Activated CD8-positive, alpha-beta memory T cell treated with anti-CD3 and anti-CD28 coated beads for 48 hours (primary cell): ENCODE data around the gene COASY.
A peak's percentile ranks its signal among the peaks of the same experiment; 100 is the strongest.
"Not testable (repeated sequence)": the region's sequence is repeated elsewhere in the genome, so short reads cannot be mapped to it uniquely, and the experiment has no call there.

Experiments
- DNase-seq, 3 experiments: peaks; one replicate each; pipeline ENCODE4 v3.0.0-alpha.2; 2020; ENCODE audit warnings: low read depth in 2 of 3, low spot score in 2 of 3

The COASY gene

DNA sequence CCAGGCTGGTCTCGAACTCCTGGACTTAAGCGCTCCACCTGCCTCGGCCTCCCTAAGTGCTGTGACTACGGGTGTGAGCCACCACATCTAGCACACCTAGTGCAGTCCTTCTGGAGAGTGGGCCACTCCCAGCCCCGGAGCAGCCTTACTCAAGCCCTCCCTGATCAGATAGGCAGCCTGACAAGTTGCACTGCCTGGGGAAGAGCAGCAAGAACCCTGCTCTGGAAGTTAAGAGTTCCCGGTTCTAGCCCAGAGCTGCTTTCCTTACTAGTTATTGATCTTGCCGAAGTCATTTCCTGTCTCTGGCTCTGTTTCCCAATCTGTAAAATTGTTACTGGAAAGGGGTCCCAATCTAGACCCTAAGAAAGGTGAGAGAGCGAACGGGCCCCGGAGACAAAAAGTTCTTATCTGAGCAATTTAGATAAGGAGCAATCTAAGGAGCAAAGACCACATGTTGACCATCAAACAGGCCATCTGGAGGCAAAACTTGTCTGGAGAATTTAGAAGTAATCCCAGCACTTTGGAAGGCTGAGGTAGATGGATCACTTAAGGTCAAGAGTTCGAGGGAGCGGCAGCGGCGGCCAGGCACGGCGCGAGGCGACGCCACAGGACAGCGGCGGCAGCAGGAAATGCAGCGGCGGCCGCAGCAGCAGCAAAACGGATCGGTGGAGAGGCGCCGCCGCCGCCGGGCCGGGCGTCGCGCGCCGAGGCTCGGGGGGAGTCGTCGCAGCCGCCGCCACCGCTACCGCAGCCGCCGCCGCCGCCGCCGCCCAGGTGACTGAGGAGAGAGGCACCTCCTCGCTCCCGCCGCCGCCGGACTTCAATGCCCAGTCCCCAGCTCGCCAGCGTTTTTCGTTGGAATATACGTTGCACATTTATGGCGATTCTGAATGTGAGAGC is 30.2 kb upstream of the COASY start:
- peak in 1 of 3 experiments; percentile 39 for DNase-seq

DNA sequence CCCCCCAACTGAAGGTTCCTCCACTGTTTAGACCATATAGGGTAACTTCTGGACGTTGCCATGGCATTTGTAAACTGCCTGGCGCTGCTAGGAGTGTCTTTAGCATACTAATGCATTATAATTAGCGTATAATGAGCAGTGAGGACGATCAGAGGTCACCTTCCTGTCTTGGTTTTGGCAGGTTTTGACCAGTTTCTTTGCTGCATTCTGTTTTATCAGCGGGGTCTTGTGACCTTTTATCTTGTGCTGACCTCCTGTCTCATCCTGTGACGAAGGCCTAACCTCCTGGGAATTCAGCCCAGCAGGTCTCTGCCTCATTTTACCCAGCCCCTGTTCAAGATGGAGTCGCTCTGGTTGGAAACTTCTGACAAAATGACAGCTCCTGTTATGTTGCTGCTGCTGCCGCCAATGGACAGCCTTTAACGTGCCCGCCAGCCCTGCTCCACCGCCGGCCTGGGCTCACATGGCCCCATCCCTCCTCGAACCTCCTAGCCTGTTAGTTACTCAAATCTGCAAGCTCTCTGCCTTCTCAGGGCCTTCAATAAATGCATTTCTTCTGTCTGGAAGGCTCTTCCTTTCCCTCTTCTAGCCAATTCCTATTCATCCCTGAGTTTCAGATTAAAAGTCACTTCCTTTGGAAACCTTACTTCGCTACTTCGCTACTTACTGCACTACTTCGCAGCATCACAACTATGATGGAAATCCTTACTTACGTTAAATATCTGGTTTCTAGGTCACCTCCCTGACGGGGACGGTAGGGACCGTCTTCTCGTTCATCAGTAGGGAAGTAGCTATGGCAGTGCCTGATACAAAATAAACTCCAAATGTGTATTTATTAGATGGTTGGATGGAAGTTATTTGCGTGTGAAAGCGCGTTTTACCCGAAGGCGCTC is 26.5 kb upstream of the COASY start:
- DNase-seq, result no peak

DNA sequence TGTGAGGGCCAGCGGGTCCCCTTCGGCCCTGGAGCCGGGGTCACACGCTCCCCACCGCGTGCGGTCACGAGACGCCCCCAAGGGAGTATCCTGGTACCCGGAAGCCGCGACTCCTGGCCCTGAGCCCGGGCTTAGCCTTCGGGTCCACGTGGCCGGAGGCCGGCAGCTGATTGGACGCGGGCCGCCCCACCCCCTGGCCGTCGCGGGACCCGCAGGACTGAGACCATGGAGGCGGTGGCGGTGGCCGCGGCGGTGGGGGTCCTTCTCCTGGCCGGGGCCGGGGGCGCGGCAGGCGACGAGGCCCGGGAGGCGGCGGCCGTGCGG is 25.9 kb upstream of the COASY start, which contains the start of gene NAGLU:
Gene NAGLU, plus strand, starts transcription at position 194 of the 324 bp plus-strand sequence. Its CDS starts 32 bp downstream, at position 226.
- DNase-seq, result peak; percentile 72 to 79 (median 75)

DNA sequence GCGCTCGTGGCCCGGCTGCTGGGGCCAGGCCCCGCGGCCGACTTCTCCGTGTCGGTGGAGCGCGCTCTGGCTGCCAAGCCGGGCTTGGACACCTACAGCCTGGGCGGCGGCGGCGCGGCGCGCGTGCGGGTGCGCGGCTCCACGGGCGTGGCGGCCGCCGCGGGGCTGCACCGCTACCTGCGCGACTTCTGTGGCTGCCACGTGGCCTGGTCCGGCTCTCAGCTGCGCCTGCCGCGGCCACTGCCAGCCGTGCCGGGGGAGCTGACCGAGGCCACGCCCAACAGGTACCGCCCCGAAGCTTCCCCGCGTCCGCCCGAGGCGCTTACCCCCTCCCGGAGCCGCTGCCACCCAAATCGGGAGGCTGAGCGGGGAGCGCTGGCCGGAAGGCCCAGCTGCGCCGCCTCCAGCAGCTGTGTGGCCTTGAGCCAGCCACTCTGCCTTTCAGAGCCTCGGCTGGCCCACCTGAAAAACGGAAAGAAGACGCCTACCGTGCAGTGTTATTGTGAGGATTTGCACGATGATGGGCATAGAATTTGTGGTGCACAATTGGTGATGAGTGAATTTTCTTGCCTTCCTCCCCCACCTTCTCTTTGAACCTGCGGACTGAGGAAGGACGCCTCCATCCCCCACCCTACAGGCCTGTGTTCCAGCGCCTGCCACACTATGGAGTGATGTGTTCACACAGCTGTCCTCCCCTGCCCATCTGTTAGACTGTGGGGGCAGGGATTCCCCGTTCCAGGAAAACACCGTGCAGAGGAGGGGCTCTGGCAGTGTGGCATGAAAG is 25.4 kb upstream of the COASY start:
- peak; percentile 45 to 62 (median 60) for DNase-seq

- DNase-seq, result no peak
Observed at GRCh38 chr17:42537156-42537805, 24.7 kb upstream of the COASY start.

DNA sequence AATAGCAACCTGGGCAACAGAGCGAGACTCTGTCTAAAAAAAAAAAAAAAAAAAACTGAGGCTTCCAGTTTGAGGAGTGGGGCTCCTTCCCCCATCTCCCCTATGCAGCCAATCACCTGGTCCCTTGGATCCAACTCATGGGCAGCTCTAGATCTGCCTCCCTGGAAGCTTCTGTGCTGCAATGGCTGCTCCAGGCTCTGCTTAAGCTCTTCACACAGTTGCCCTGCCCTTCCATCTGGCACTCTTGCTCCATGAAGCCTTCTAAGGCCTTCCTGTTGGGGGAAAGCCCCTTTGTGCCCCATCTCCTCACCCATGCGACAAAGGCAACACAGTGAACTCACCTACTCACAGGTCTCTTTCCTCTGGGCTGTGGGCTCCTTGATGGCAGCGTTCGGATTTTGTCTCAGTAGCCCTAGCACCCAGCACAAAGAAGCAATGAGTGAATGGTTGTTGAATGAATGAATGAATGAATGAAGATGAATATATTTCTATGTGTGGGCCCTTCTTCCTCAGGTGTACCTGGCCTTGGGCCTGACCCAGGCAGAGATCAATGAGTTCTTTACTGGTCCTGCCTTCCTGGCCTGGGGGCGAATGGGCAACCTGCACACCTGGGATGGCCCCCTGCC is 24.0 kb upstream of the COASY start:
- no peak for DNase-seq

GRCh38 chr17:42538482-42538881 is 23.5 kb upstream of the COASY start:
- DNase-seq, result no peak

GRCh38 chr17:42540558-42540957 is 21.4 kb upstream of the COASY start:
- not testable (repeated sequence) for DNase-seq

DNA sequence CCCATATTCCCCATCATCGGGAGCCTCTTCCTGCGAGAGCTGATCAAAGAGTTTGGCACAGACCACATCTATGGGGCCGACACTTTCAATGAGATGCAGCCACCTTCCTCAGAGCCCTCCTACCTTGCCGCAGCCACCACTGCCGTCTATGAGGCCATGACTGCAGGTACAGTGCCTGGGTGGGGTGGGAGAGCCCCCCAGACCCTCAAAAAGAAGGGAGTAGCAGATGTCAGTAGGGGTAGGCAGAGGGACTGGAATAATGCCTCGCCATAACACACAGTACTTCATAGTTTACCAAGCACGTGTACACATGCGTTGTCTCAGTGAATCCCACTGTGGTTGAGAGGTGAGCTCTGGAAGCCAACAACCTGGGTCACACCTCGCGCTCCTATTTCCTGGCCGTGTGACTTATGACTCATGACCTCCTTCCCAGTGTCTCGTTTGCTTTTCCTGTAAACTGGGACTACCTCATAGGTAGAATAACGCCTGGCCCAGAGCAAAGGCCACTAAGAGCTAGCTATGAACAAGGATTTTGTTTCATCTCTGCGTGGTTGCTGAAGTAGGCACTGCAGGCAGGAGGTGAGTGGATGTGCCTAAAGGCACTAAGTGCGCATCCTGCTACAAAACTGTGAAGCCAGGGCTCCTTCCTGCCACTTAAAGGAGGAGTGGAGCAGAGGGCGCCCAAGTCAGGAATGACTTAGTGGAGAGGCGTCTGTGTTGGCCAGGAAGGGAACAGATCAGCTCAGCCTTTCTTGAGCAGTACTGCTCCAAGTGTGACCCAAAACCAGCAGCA is 20.7 kb upstream of the COASY start:
- no peak for DNase-seq

GRCh38 chr17:42543190-42544079 is 18.5 kb upstream of the COASY start:
- DNase-seq, result no peak

GRCh38 chr17:42544874-42545283 is 17.1 kb upstream of the COASY start:
- DNase-seq, result no peak

DNA sequence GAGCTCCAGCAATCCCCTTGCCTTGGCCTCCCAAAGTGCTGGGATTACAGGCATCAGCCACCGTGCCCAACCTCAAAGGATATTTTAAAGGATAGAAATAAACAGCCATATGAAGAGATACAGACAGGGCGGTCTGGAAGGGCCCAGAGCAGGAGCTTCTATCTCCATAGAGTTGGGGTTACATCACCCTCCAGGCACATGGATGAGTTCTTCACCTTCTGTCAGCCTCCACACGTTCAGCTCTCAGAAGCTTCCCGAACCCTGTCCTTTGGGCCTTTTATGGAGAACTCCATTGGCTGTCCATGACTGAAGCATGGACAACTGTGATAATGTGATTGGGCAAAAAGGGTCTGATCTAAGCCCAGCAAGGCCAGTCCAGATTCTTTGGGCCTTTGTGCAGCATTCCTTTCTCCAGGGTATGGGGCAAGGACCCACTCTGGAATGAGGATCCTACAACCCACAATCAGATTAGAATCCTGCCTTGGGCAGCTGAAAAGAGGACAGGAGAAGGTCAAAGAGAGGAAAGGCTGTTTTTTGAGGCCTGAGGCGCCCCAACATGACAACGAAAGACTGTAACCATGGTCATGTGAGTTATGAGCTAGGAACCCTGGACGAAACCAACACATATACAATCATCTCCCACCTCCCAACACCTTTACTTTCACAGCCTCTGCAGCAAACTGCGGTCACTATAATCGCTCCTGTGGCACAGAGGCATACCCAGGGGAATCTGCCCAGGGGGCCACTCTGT is 16.0 kb upstream of the COASY start:
- DNase-seq, result not testable (repeated sequence)

- DNase-seq, result no peak
Observed at GRCh38 chr17:42547001-42547461, 14.9 kb upstream of the COASY start.

- no peak for DNase-seq
Observed at GRCh38 chr17:42547698-42548069, 14.3 kb upstream of the COASY start.

DNA sequence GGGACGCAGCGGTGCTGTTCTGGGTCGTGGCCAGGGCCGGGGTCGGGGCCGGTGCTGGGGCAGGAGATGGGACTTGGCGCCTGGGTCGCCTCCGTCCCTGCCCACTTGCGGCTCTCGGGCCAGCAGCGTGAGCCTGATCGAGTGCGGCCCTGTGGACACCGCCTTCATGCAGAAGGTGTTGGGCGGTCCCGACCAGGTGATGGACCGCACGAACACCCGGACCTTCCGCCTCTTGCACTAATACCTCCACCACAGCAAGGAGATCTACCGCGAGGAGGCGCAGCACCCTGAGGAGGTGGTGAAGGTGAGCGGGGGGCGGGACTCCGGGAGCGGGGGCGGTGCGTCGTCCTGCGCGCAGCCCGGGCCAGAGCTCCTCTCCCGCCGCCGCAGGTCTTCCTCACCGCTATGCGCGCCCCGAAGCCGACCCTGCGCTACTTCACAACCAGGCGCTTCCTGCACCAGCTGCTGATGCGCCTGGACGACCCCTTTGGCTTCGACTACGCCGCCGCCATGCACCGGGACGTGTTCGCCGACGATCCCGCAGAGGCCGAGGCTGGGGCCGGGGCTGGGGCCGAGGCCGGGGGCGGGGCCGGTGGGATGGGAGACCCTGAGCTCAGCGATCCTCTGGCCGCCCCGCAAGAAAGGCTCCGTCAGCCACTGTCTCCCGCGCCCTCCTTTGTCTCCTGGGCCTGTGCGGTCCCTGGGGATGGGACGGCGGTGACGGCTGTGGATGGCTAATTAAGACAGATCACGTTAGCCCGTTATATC is 13.7 kb upstream of the COASY start:
- no peak for DNase-seq

DNA sequence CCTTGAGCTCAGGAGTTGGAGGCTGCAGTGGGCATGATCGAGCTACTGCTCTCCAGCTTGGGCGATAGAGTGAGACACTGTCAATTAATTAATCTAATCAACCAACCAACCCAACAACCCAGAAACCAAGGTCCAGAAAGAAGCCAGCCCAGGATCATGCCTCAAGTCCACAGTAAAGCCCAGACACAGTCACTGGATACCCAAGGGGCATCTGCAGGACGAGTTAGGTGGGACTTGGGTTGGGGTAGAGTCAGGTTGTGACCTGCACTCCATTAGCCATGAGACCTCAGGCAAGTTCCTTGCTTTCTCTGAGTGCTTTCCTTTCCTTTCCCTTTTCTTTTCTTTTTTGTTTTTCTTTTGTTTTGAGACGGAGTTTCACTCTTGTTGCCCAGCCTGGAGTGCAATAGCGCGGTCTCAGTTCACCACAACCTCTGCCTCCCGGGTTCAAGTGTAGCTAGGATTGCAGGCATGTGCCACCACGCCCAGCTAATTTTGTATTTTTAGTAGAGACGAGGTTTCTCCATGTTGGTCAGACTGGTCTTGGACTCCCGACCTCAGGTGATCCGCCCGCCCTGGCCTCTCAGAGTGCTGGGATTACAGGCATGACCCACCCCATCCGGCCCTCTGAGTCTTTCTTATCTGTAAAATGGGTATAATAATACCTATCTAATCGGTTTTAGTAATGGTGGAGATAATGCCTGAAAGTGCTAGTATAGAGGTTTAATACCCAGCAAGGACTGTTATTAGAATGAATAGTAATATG is 12.8 kb upstream of the COASY start:
- DNase-seq, result no peak
